GM18951 (cell line): ENCODE data around the gene XRN2.

Experiments used
- POLR2A ChIP-seq: IDR thresholded peaks from 4 replicates; pipeline ENCODE4 v1.6.1; 2011; ENCODE audit warnings: mild to moderate bottlenecking; ENCODE audit not compliant: insufficient read length, insufficient read depth; ENCODE audit errors: extremely low read depth
- in situ Hi-C: fragments of 300-500 bp; cut with MboI; formaldehyde crosslinking; loops from one replicate; pipeline ENCODE4 v1.12.0; 2022; ENCODE audit warnings: low sequenced_read_pairs, mixed read lengths, inconsistent platforms; ENCODE audit not compliant: unreplicated experiment

XRN2 gene

DNA sequence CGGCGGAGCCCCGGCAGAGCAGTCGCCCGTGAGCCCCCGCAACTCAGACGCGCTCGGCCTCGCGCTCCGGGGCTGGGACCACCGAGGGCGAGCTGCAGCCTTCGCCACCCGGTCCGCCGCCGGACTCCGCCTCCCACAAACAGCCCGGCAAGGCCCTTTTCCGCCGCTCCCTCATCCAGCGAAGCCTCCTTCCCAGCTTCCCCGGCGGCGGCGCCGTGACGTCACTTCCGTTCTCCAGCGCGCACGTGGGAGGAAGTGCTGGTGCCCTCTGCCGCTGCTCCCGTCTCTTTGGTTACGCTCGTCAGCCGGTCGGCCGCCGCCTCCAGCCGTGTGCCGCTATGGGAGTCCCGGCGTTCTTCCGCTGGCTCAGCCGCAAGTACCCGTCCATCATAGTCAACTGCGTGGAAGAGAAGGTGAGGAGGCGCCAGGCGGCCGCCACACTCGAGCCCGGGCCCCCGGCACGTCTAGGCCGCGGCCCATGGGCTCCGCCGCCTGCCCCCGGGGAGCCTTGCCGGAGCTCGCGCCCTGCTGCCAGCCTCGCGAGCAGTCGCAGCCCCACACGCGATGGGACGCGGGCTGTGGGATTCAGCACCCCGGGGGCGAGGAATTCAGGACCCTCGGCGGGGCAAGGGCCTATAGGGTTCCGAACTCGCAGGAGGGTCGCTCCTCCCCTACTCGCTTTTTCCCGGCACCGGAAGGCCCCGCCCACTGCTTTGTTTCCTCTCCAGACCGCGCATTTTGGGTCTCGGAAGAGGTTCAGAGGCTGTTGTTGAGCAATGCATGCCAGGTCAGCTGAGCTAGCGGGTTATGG is at the start of gene XRN2:
TSS of gene XRN2 (plus strand) at position 271 of the 811 bp plus-strand sequence. CDS start at position 339, 68 bp downstream.
- TF ChIP-seq POLR2A: peak; percentile 96
- in situ Hi-C loops: no loop called here

- in situ Hi-C loops: no loop called here
- TF ChIP-seq POLR2A: no peak
Observed at GRCh38 chr20:21257192-21257591, 45.9 kb upstream of the XRN2 start.

- TF ChIP-seq POLR2A: no peak
- in situ Hi-C loops: no loop called here
Observed at GRCh38 chr20:21258411-21258810, 44.7 kb upstream of the XRN2 start.

- in situ Hi-C loops: no loop called here
Observed at GRCh38 chr20:21259346-21259745, 43.8 kb upstream of the XRN2 start.

DNA sequence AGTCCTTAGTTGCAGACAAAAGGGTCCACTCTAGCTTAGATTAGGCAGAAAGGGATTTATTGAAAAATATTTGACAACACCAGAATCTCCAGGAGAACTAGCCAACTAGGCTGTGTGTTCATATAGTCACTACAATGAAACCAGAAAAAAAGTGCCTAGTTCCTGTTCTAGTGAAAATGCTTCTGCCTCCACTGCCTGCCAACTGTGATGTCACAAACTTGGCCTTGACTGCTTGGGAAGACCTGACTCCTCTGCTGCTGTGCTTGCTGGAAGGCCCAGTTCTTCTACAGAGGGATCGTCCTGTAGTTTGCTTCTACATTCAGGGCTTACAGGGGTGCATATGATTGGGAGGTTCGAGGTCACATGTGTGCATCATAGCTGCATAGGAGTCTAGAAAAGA is 40.3 kb upstream of the XRN2 start:
- TF ChIP-seq POLR2A: no peak
- in situ Hi-C loops: no loop called here

More at GRCh38 chr20:21259346-21259745, 43.8 kb upstream of the XRN2 start:
- TF ChIP-seq POLR2A: no peak

DNA sequence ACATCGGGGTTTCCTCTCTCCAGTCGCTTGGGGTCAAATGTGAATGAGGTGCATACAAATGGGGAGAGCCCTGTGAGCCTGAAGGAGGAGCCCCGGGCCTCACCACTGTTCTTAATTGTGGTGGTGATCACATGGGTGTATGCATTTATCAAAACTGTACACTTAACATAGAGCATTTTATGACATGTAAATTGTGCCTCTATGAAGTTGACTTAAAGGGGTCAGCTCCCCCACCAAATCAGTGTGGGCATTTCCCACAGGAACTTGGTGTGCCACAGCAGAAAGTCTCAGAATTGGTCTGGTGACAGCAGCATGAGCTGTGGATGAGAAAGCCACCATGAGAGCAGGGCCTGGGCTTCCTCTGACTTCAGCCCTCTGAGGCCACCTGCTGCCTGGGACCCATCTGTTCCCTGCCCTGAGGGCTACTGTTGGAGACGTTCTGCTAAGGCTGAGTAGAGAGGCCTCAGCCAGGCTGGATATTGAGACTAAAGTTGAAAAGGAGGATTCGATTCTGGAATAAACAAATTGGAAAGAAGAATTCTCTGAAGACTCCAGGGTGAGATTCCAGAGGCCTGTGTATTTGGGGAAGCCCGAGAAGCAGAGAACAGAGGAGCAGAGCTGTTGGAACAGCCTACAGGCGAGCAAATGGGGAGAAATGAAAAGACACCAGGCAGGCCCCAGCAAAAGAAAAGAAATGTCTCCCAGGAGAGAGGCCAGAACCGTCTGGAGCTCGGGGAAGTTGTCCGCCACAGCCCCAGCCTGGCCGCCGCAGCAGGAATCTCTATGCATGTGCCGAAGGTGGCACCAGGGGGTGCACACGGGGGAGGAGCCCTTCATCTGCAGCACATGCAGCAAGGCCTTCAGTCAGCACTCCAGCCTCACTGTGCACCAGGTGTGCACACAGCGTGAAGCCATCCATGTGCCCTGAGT is 37.6 kb upstream of the XRN2 start:
- no peak for TF ChIP-seq POLR2A
- in situ Hi-C loops: no loop called here

GRCh38 chr20:21266191-21266536 is 37.0 kb upstream of the XRN2 start:
- TF ChIP-seq POLR2A: no peak
- in situ Hi-C loops: no loop called here

- TF ChIP-seq POLR2A: no peak
- in situ Hi-C loops: no loop called here
Observed at GRCh38 chr20:21269772-21270171, 33.4 kb upstream of the XRN2 start.

DNA sequence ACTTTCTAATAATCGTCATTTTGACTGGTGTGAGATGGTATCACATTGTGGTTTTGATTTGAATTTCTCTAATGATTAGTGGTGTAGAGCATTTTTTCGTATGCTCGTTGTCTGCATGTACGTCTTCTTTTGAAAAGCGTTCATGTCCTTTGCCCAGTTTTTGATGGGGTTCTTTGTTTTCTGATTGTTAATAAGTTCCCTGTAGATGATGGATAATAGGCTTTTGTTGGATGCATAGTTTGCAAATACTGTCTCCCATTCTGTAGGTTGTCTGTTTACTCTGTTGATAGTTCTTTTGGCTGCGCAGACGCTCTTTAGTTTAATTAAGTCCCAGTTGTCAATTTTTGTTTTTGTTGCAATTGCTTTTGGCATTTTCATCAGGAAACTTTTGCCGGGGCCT is 32.3 kb upstream of the XRN2 start:
- in situ Hi-C loops: no loop called here
- TF ChIP-seq POLR2A: no peak

- in situ Hi-C loops: no loop called here
- no peak for TF ChIP-seq POLR2A
Observed at GRCh38 chr20:21272279-21272678, 30.9 kb upstream of the XRN2 start.

- in situ Hi-C loops: no loop called here
Observed at GRCh38 chr20:21272679-21273078, 30.5 kb upstream of the XRN2 start.

GRCh38 chr20:21273755-21274386 is 29.3 kb upstream of the XRN2 start:
- no peak for TF ChIP-seq POLR2A
- in situ Hi-C loops: no loop called here

More at GRCh38 chr20:21272679-21273078, 30.5 kb upstream of the XRN2 start:
- TF ChIP-seq POLR2A: no peak

DNA sequence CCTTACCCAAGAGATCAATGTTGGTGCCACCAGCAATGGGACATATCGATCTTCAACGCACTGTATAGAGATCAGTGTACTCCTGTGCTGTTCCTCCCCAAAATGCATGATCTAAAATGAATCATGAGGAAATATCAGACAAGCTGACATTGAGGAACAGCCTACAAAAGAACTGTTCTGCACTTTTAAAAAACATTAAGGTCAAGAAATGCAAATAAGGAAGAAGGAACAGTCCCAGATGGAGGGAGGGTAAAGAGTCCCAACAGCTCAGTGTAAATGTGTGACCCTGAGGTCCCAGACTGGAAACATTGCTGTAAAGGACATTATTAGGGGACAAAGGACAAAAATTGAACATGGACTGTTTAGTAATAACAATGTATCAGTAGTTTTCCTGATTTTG is 24.3 kb upstream of the XRN2 start:
- in situ Hi-C loops: no loop called here

More for the DNA sequence above, 24.3 kb upstream of the XRN2 start:
- no peak for TF ChIP-seq POLR2A
